CD4-positive, alpha-beta T cell treated with Interleukin-17A for 4 hours (primary cell): ENCODE data around the gene HBEGF.
"Not testable (repeated sequence)": the region's sequence is repeated elsewhere in the genome, so short reads cannot be mapped to it uniquely, and the experiment has no call there.

Experiments used
- DNase-seq: peaks from one replicate; pipeline ENCODE4 v3.0.0-alpha.2; 2020; ENCODE audit warnings: mixed read lengths

Gene HBEGF

DNA sequence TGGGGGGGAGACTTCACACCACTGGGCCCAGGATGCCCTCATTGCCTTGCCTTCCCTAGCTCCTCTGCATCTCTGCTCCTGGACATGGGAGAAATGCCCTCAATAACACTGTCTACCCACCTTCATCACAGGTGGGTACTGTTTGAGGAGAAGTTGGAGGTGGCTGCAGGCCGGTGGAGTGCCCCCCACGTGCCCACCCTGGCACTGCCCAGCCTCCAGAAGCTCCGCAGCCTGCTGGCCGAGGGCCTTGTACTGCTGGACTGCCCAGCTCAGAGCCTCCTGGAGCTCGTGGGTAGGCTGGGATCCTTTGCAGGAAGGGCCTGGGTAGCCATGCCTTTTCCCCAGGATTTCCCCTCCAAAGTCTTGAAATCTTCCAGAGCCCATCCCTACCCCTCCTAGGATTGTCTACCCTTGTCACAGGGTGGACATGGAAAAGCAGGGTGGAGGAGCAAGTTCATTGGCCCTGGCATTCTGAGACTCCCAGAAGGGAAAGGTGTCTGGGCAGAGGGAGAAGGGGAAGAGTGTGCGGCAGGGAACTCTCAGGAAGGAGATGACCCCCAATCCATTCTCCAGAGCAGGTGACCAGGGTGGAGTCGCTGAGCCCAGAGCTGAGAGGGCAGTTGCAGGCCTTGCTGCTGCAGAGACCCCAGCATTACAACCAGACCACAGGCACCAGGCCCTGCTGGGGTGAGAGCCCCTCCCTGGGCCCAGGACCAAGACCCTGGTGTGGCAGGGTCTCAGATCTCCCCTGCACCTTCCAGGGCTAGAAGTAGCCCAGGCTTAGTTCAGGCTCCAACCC lies 14.5 kb upstream of the HBEGF start:
- no peak for DNase-seq

DNA sequence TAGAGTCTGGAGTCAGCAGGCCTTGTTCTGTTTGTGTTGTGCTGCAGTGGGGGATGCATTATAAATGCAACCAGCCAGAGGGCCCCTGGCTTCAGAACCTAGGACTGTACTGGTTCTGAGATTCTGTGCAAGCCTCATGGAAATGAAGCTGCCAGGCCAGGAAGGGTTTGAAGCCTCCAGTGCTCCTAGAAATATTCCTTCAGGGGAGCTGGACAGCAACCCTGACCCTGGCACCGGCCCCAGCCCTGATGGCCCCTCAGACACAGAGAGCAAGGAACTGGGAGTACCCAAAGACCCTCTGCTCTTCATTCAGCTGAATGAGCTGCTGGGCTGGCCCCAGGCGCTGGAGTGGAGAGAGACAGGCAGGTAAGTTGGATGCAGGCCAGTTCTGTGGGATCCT lies 13.7 kb upstream of the HBEGF start, which contains the start of gene SLC4A9:
TSS of gene SLC4A9 (plus strand) at position 94 of the 400 bp plus-strand sequence. CDS start at position 137, 43 bp downstream.
- no peak for DNase-seq

DNA sequence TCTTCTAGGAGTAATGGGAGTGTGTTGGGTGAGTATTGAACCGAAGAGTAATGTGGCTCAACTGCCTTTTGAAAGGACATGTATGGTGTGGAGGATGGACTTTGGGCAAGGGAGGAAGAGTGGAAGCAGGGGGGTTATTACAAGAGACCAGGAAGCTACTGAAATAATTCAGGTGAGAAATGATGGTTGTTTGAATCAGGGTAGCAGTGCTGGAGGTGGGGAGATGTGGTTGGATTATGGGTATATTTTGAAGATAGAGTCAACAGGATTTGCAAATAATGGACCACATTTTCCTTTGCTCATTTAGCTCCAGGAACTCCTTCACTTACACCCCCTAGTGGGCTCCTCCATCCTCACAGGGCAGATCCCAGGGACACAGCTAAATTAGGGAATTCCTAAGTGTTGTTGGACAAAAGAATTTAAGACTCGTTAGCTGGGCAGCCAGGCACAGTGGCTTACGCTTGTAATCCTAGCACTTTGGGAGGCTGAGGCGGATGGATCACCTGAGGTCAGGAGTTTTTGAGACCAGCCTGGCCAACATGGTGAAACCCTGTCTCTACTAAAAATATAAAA lies 12.4 kb upstream of the HBEGF start:
- no peak for DNase-seq

DNA sequence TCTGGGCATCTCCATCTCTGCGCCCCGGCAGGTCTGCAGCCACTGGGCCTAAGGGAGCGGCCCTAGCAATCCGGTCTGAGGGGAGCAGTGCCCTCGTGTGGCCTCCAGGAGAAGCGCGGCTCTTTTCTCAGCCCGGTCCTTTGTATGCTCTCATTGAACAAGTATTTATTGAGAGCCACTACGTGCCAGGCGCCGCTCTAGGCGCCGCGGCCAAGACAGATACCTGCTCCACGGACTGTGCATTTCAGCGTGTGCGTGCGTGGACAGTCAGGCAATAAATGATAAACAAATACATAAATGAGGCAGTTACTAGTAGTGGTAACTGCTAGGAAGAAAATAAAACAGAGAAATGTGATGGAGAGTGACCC lies 11.3 kb upstream of the HBEGF start:
- peak; percentile 81 for DNase-seq

DNA sequence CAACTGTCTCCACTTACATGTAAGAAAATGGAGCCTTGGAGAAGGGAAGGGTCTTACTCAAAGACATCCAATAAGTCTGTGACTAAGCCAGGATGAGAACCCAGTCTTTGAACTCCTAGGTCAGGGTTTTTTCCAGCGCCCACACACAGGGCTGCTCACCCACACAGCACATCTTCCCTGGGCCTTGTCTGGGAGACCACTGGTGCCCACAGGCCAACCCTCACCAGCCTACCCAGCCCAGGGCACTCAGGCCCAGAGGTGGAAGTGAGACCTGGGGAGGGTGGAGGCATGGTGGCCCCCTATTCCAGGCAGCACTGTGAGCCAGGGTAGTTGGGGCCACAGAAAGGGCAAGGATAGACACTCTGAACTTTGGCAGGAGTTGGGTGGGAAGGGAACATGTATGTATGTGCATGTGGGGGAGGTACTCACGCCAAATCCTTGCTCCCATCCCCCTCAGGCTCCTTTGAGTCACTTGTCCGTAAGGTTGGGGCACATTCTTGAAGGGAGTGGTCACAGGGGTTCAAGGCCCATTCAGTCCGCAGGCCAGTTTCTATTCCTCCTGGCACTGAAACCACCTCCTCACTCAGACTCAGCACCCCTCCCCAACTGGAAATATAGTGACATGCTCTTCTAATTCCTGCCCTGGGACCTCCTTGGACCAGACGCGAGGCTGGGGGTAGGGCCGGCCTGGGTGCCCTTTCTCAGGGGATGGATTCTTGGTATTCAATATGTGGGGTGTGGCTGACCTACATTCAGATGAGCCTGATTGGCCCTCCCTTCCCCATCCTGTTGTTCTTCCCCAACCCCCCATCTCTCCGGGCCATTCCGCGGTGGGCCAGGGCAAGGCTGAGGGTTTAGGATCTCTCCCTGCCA lies 10.7 kb upstream of the HBEGF start:
- no peak for DNase-seq

DNA sequence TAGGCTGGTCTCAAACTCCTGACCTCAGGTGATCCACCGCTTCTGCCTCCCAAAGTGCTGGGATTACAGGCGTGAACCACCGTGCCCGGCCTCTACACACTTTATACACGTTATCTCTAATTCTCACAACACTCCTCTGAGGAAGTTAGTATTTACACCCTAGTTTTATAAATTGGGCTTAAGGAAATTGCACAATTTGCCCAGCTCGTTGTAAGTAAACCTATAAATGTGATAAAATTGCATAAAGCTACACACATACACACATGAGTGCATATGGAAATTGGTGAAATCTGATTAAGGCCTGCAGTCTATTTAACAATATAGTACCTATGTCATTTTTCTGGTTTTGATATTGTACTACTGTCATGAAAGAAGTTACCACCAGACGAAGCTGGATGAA lies 9.1 kb upstream of the HBEGF start:
- no peak for DNase-seq

DNA sequence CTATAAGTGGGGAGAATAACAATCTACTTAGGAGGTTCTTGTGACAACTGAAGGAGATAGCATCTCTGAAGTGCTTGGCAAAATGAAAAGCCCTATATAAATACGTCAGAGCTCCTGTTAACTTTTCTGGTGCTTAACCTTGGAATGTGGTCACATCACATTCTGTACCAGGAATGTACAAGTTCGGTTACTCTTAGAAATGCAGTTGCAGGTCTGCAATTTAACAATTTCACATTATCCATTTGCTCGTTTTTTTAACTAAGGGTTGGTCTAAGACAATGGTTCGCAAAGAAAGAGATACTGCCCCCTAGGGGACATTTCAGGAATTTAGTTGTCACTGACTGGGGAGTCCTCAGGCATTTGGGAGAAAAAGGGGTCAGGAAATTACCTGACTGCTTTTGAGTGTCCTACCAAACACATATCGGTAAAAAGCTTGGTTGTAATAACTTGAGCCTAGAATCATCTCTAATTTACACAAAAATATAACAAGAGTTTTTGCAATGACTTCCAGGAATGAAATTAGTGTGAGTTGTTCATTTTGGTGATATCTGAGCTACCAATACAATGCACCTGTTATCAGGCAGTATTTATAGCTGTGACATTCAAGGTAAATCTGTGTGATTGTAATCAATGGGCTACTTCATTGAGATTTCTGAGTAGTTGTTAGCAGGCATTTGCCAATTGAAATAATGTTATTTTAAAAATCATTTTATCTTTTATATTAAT lies 5.4 kb upstream of the HBEGF start:
- peak; percentile 75 for DNase-seq

DNA sequence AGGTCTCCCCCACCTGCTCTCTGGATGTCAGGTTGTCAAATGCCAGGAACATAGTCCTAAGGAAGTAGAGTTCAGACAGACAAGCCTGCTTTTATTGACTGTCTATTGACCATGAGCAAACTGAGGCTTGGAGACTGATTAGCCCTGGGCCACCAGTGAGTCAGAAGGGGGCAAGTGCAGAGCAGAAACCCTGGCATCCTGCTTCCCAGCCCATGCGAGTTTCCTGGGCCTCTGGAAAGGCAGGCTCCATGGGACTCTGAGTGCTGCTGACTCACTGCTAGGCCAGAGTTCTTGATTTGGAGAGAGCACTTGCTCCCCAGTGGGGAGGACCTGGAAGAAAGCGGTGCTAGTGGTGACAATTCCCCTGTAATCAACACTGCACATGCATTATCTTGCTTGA lies 2.8 kb upstream of the HBEGF start:
- DNase-seq, result no peak

DNA sequence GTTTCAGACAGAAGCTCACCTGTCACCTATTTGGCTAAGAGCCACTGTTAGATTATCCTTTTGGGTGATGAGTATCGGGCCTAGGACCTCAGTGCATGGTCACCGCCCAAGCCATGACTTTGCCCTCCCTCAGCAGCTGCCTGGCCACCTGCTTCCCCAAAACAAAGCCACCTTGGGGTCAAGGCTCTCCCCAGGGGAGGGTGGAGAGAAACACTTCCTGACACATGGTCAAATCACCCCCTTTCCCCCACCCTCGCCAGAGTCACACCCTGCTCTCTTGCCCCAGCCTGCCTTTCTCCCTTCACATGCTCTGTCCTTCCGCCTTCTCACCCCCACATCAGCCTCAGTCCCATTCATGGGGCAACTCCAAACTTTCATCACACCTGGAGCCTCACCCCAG lies 1.7 kb upstream of the HBEGF start:
- no peak for DNase-seq

DNA sequence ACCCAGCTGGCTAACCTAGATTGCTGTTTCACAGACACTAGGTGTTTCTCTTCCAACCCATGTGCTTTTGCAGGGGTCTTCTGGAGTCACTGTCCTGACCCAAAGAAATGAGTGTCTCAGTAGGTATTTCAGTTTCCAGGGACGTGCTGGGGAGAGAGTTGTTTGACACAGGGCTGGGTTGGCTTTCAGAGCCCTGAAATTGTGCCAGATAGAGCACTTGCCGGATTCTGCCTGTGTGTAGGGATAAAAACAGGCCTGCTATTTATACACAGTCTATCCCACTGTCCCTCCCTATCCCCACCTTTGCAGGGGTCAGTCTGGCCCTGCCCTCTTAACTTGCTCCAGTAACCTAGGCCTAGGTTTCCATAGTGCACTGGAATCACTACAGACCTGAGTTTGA lies 957 bp upstream of the HBEGF start:
- DNase-seq, result no peak

DNA sequence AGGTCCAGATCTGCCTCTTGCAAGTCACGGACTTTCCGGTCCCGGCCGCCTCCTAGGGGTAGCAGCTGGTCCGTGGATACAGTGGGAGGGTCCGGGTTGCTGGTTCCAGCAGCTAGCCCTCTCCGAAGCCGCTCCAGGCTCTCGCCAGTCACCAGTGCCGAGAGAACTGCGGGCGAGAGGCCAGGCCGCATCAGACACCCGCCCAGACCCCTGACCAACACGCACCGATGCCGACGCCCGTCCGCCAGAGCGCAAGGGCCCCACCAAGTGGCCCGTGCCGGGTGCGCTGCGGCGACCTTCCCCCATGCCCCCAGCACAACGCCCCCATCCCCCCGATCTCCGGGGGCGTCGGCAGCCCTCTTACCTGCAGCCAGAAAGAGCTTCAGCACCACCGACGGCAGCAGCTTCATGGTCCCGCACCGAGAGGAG lies 470 bp downstream of the HBEGF start:
- no peak for DNase-seq

DNA sequence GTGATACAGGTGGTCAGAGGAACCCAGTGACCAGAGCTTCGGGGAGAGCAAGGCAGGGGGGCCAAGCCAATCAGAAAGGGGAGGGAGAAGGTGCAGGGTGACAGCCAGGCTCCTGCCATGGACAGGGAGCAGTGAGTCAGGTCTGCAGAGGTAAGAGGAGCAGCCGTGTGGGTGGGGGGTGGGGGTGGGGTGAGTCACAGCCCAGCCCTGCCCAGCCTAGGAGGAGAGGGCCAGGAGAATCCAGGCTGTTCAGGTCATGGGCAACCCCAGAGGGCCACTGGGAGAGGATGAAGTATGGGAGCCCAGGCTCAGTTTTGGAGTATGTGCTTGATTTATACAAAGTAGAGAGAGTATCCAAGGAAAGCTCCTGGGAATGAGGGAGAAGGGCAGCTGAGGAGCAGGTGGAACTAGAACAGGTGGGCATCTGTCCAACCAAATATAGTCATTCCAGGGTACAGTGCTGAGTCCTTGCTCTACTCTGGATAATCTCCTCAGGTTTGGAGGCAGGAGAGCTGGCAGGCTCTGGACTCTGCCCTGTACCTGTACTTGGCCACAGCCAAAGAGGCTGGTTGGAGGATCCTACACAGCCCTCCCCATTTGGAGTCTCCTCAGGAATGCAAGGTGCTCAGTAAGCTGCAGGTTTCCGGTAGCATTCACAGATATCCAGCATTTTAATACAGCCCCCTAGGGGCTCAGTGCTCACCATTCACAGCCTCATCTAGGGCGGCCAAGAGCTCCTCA lies 1.6 kb downstream of the HBEGF start:
- DNase-seq, result peak; percentile 40

DNA sequence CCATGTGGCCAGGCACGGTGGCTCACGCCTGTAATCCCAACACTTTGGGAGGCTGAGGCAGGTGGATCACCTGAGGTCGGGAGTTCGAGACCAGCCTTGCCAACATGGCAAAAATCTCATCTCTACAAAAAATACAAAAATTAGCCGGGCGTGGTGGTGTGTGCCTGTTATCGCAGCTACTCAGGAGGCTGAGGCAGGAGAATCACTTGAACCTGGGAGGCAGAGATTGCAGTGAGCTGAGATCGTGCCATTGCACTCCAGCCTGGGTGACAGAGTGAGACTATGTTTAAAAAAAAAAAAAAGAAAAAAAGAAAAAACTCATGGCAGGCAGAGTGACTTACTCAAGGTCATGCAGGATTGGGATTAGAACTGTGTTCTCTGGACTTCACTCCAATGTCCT lies 2.6 kb downstream of the HBEGF start:
- not testable (repeated sequence) for DNase-seq

DNA sequence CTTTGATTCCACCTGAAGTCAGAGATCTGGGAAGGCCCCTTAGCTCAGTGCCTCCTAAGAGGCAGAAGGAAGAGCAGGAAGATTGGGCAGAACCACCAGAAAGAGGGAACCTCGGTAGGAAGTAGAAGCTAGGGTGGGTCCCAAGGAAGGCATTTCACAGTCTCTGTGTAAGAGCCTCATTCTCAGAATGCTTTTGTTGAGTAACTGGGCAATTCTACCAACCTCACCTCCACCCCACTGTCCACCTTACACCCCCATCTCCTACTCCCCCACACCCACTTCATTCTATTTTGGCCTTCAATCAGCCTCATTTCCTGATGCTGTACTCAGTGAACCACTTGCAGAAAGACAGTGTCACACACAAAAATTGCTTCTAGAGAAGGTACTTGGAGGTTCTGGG lies 3.5 kb downstream of the HBEGF start:
- no peak for DNase-seq

DNA sequence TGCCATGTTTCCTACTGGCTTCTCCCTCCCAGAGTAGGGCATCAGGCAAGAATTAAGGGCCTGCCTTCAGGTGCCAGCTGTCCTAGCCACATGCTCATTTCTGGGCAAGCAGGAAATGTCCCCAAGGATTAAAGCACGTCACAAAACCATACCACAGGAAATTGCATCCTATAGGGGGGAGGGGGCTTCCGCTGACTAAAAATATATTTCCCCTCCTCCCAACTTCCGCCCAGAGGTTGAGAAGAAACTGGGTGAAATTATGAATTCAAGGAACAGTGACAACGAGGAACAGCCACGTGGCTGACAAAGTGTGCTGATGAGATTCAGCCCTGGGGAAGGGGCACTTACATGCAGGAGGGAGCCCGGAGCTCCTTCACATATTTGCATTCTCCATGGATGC lies 4.1 kb downstream of the HBEGF start:
- DNase-seq, result peak; percentile 28

DNA sequence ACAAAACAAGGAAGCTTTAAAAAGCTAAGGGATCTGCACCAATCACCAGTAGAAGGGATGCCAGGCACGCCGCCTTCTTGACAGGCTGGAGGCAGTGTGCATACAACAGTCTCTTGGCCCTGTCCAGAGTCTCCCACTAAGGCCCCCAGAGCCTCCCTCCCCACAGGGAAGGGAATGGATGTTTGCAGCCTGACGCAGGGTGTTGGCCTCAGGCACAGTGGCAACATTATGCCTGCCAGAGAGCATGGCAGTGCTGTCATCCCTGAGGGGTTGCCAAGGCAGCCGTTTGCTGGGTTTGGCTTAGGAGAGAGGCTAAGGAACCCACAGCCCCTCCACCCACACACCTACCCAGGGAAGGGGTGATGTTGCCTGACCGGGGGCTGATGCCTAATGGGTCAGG lies 4.8 kb downstream of the HBEGF start:
- DNase-seq, result no peak

DNA sequence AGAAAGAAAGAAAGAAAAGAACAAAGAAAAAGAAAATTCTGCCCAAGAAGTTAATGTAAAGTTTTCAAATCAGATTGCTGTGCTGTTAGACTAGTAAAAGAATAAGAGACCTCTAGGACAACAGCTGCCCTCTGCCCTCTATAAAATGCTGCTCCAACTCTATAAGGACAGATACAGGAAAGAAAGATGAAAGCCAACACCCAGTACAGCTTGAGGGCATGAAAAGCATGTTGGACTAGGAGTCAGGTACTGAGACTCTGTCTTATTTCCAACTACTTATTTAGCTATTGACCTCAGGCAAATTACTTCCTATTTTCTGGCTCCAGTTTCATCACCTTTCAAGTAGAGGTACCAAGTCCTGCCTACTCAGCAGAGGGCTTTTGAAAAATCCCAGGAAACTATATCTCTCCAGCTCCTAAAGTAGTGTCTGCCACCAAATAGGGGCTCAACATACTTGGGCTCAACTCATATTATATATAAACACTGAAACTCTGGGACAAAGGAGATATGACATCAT lies 5.7 kb downstream of the HBEGF start:
- DNase-seq, result no peak

DNA sequence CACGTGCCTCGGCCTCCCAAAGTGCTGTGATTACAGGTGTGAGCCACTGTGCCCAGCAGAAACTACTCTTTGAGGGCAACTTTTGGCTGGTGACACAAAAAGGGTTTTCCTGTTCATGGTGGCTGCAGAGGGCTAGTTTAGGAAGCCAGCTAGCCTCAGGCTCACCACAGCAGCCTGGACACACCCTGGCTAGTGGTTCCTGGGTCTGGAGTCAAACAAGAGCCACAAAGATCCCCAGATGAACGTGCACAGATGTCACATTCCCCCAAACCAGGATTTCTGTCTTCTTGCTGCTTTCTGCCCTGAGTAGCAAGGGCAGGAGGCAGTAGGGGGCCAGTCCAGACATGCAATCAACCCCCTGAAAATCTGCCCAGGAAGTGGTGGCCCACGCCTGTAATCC lies 6.8 kb downstream of the HBEGF start:
- DNase-seq, result no peak

DNA sequence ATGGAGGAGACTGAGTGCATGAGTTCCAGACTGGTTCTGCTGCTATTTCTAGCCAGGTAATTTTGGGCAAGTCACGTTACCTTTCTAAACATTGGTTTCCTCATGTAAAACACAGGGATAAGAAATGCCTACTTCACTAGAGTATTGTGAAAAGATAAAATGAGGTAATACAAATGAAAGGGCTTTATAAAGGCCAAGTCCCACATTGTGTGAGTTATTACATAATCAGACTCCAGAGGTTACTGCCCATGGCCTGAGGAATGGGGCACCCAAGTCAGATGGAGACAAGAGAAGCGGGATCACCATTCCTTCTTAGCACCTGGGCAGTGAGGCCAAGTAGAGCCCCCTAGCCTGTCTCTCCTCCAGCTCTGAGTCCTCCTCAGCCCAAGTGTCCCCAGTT lies 7.5 kb downstream of the HBEGF start:
- no peak for DNase-seq

DNA sequence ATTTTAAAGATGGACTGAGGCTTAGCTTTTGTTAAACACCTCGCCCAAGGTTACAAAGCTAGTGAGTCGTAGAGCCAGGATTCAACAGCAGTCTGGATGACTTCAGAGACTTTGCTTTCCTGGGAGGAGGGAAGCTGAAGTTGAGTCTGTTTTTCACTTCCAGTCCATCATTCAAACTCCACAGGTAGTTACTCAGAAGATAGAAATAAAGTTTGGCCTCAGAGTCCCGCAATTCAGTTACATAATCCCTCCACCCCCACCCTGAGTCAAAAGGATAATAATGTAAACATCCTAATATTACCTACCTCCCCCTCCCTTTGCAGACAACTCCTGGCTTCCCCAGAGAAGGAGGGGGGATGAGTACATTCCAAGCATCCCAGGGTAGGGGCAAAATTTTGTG lies 8.1 kb downstream of the HBEGF start:
- DNase-seq, result no peak

DNA sequence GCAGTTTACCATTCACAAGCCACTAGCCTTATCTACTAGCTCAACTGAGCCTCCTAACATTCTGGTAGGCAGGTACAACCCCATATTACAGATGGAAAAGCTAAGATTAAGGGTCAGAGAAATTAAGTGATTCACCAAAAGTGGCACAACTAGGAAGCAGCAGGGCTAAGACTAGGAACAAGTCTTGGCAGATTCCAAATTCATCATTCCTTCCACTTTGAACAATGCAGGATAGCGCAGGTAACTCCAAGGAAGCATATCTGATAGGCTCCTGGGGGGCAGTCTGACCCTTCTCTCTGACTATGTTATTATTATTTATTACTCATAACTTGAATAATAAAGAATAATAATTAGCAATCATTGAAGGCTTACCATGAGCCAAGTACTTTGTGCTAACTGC lies 8.5 kb downstream of the HBEGF start:
- no peak for DNase-seq

DNA sequence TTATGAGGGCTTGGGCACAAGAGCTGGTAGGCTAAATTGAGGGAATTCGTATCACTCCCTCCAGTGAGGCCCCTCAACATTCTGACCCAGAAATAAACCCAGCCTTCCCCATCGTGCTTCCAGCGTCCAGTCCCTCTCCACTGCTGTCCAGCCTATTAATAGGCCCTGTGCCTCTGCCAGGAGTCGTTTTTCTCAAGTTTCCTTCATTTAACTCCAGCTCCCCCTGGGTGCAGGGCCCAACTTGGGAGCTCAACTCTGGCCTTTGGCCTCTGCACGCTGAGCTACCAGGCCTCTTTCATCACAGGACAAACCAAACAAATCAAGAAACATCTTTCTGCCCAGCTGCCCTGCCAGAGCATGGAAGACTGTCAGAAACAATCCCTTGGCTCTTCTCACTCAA lies 10.0 kb downstream of the HBEGF start:
- DNase-seq, result no peak
